Stimulated activated memory B cell treated with anti-CD40 and anti-IgM and Interleukin-4, amounts not matched to agents 10 μg/mL and 1 μg/mL and 100 μg/mL, for 72 hours (primary cell): ENCODE results near the gene EXOC4.

Experiments used
- ATAC-seq: fragments of 150-1000 bp; cut with Tn5 transposase; 2 replicates; pipeline ENCODE4 v1.10.0; 2021
- H3K27ac Mint-ChIP-seq: one replicate; pipeline ENCODE4 v1.8.0; 2022; ENCODE audit warnings: mild to moderate bottlenecking, mixed read lengths
- H3K27me3 Mint-ChIP-seq: one replicate; pipeline ENCODE4 v1.8.0; 2022; ENCODE audit warnings: mixed read lengths
- H3K36me3 Mint-ChIP-seq: one replicate; pipeline ENCODE4 v1.8.0; 2022; ENCODE audit warnings: mixed read lengths
- H3K4me1 Mint-ChIP-seq: one replicate; pipeline ENCODE4 v1.8.0; 2022; ENCODE audit warnings: mixed read lengths
- H3K4me3 Mint-ChIP-seq: one replicate; pipeline ENCODE4 v1.8.0; 2022; ENCODE audit warnings: mild to moderate bottlenecking, moderate library complexity, mixed read lengths
- H3K9me3 Mint-ChIP-seq: one replicate; pipeline ENCODE4 v1.8.0; 2022; ENCODE audit warnings: mixed read lengths

The EXOC4 gene

GRCh38 chr7:133958822-133959221 is 705.9 kb downstream of the EXOC4 start:
- H3K27me3 Mint-ChIP-seq: no peaks in the 10 kb centered on the region
- H3K4me3 Mint-ChIP-seq: no peak overlapping the region
- no peak overlapping the region for H3K27ac Mint-ChIP-seq

GRCh38 chr7:133959505-133959904 is 706.6 kb downstream of the EXOC4 start:
- Mint-ChIP-seq H3K27ac (no peak overlapping the region), H3K4me1 (no peaks in the 10 kb centered on the region), H3K4me3 (no peak overlapping the region), H3K36me3 (peaks cover 55% of the 10 kb centered on the region), H3K27me3 (no peaks in the 10 kb centered on the region), H3K9me3 (peaks cover 4% of the 10 kb centered on the region)
- ATAC-seq: no peak

More at GRCh38 chr7:133958822-133959221, 705.9 kb downstream of the EXOC4 start:
- no peak for ATAC-seq
- no peaks in the 10 kb centered on the region for H3K9me3 Mint-ChIP-seq
- peaks cover 56% of the 10 kb centered on the region for H3K36me3 Mint-ChIP-seq
- no peaks in the 10 kb centered on the region for H3K4me1 Mint-ChIP-seq

DNA sequence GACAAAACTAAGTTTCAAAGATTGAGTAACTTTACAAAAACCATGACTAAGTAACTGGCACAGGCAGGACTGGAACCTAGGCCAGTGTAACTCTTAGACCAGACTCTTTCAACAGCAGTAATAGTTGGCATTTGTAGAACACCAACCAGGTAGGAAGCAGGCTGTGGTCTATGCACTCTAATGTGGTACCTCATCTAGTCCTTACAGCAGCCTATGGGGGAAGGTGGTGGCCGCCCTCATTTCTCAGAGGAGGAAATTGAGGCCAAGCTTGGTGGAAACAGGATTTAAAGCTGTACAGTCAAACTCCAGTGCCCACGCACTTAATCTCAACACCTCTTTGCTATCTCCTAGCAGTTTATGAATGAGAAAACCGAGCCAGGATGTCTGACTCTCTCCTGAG is 708.8 kb downstream of the EXOC4 start:
- ATAC-seq: no peak
- peaks cover 66% of the 10 kb centered on the region for H3K36me3 Mint-ChIP-seq
- H3K4me1 Mint-ChIP-seq: no peaks in the 10 kb centered on the region
- no peak overlapping the region for H3K4me3 Mint-ChIP-seq
- H3K27me3 Mint-ChIP-seq: no peaks in the 10 kb centered on the region
- H3K9me3 Mint-ChIP-seq: peaks cover 16% of the 10 kb centered on the region
- H3K27ac Mint-ChIP-seq: no peak overlapping the region

DNA sequence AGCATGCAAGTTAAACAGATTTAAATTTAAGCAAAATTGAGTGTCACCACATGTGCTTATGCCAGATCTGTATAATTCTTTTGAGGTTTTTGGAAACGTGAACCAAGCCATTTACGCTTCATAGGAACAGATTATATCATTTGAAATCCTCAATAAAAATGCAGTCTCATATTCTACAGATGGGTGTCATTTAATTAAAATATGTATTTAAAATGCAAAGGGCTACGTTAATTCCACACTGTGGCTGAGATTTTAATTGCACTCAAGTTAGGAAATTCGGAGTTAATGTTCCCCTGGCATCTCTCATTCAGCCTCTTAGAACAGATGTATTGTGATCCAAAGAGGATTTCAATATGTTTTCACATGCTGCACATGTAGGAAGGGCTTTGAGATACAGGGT is 709.8 kb downstream of the EXOC4 start:
- ATAC-seq: no peak
- Mint-ChIP-seq H3K4me1 (no peaks in the 10 kb centered on the region), H3K9me3 (peaks cover 22% of the 10 kb centered on the region), H3K27ac (no peak overlapping the region), H3K4me3 (no peak overlapping the region), H3K27me3 (no peaks in the 10 kb centered on the region), H3K36me3 (peaks cover 75% of the 10 kb centered on the region)

DNA sequence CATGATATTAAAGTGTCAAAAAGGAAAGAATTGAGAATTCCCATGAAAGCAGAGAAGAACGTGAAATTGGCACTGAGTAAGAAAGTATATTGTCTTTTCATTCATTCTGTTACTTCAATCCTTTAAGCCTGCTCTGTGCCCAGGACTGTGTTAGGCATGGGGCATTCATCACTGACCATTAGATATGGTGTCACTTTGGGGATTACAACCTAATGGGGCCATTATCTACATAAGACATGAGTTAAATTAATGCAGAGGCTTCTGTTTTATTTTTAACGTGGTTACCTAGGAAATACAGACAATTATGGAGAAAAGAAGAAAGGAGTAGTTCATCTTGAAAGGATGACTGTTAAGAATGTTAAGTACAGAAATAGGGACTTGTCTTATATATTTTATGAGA is 710.8 kb downstream of the EXOC4 start:
- no peak for ATAC-seq
- no peak overlapping the region for H3K27ac Mint-ChIP-seq
- no peaks in the 10 kb centered on the region for H3K4me1 Mint-ChIP-seq
- H3K4me3 Mint-ChIP-seq: no peak overlapping the region
- no peaks in the 10 kb centered on the region for H3K27me3 Mint-ChIP-seq
- H3K9me3 Mint-ChIP-seq: peaks cover 23% of the 10 kb centered on the region
- peaks cover 85% of the 10 kb centered on the region for H3K36me3 Mint-ChIP-seq

- Mint-ChIP-seq H3K4me3 (no peak overlapping the region), H3K36me3 (peaks cover 60% of the 10 kb centered on the region), H3K9me3 (peaks cover 12% of the 10 kb centered on the region), H3K27me3 (no peaks in the 10 kb centered on the region), H3K4me1 (no peaks in the 10 kb centered on the region), H3K27ac (no peak overlapping the region)
- ATAC-seq: no peak
Observed at GRCh38 chr7:133971625-133972024, 718.7 kb downstream of the EXOC4 start.

- Mint-ChIP-seq H3K4me3 (no peak overlapping the region), H3K27me3 (no peaks in the 10 kb centered on the region), H3K36me3 (peaks cover 44% of the 10 kb centered on the region), H3K27ac (no peak overlapping the region), H3K4me1 (no peaks in the 10 kb centered on the region), H3K9me3 (peaks cover 4% of the 10 kb centered on the region)
- no peak for ATAC-seq
Observed at GRCh38 chr7:133973710-133974109, 720.8 kb downstream of the EXOC4 start.

GRCh38 chr7:133975130-133975529 is 722.3 kb downstream of the EXOC4 start:
- no peaks in the 10 kb centered on the region for H3K4me1 Mint-ChIP-seq
- no peaks in the 10 kb centered on the region for H3K9me3 Mint-ChIP-seq
- no peak for ATAC-seq
- H3K36me3 Mint-ChIP-seq: peaks cover 40% of the 10 kb centered on the region
- H3K27me3 Mint-ChIP-seq: no peaks in the 10 kb centered on the region
- H3K4me3 Mint-ChIP-seq: no peak overlapping the region
- H3K27ac Mint-ChIP-seq: no peak overlapping the region

- no peak overlapping the region for H3K27ac Mint-ChIP-seq
Observed at GRCh38 chr7:133976140-133976539, 723.3 kb downstream of the EXOC4 start.

DNA sequence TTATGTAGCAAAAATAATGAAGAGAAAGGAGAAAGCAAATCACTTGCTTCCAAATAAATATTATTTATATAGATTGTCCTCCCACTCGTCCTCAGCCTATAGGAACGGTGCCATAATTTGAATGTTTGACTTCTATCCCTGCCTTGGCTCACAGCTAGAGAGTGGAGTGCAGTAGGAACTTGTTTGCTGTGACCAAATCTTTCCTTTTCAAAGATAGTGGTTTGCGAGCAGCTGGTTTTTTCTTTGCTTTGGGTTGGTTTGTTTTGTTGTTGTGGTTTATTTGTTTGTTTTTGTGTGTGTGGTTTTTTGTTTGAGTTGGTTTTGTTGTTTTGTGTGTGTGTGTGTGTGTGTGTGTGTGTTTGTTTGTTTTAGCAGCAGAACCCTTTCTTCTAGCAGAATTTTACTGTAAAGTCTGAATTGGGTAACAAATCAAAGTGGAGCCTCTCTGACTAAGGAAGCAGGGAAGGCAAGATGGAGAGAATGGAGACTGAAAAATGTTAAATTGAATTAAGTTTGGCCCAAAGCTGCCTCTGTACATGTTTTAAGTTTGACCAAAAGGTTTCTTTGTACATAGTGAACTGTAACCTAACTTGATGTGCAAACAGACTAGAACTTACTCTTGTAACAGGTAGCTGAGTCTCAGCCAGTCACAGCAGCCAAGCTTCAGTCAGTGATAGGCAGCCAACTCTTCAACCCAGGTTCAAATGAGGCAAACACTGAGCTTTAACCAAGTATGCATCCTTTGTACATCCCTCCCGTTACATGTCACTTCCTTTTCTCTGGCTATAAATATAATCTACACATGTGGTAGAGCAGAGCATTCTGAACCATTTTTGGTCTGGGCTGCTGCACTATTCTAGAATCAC is 724.8 kb downstream of the EXOC4 start:
- no peak for ATAC-seq

More at GRCh38 chr7:133976140-133976539, 723.3 kb downstream of the EXOC4 start:
- H3K9me3 Mint-ChIP-seq: no peaks in the 10 kb centered on the region
- no peaks in the 10 kb centered on the region for H3K27me3 Mint-ChIP-seq
- no peak for ATAC-seq
- no peak overlapping the region for H3K4me3 Mint-ChIP-seq
- H3K36me3 Mint-ChIP-seq: peaks cover 41% of the 10 kb centered on the region
- H3K4me1 Mint-ChIP-seq: no peaks in the 10 kb centered on the region

GRCh38 chr7:133978502-133979295 is 725.8 kb downstream of the EXOC4 start:
- Mint-ChIP-seq H3K4me1 (no peaks in the 10 kb centered on the region), H3K27me3 (no peaks in the 10 kb centered on the region), H3K4me3 (no peak overlapping the region), H3K27ac (no peak overlapping the region), H3K9me3 (no peaks in the 10 kb centered on the region), H3K36me3 (peaks cover 30% of the 10 kb centered on the region)
- no peak for ATAC-seq

More for the DNA sequence above, 724.8 kb downstream of the EXOC4 start:
- H3K27me3 Mint-ChIP-seq: no peaks in the 10 kb centered on the region
- H3K4me3 Mint-ChIP-seq: no peak overlapping the region
- no peak overlapping the region for H3K27ac Mint-ChIP-seq
- peaks cover 34% of the 10 kb centered on the region for H3K36me3 Mint-ChIP-seq
- no peaks in the 10 kb centered on the region for H3K4me1 Mint-ChIP-seq
- no peaks in the 10 kb centered on the region for H3K9me3 Mint-ChIP-seq

DNA sequence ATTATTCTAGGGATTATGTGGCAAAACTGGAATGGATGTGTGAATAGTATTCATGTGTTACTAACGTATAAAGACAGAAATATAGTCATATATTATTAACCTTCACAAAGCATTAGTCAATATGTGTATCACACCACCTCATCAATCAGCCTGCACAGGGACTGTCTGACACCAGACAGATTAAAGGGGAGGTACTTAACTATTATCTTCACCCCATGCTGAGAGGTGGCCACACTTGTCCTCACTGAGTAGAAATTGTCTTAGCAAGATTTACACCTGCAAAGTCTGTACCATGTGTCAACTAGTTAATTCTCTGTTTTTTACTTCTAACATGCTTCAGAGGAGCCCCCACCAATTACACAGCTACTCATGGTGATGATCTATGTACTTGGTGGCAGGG is 727.9 kb downstream of the EXOC4 start:
- H3K36me3 Mint-ChIP-seq: peaks cover 19% of the 10 kb centered on the region
- no peaks in the 10 kb centered on the region for H3K4me1 Mint-ChIP-seq
- H3K4me3 Mint-ChIP-seq: no peak overlapping the region
- no peaks in the 10 kb centered on the region for H3K9me3 Mint-ChIP-seq
- H3K27me3 Mint-ChIP-seq: no peaks in the 10 kb centered on the region
- ATAC-seq: no peak
- H3K27ac Mint-ChIP-seq: no peak overlapping the region

- no peaks in the 10 kb centered on the region for H3K4me1 Mint-ChIP-seq
- no peaks in the 10 kb centered on the region for H3K9me3 Mint-ChIP-seq
- H3K27me3 Mint-ChIP-seq: no peaks in the 10 kb centered on the region
- H3K36me3 Mint-ChIP-seq: peaks cover 7% of the 10 kb centered on the region
- no peak for ATAC-seq
- H3K27ac Mint-ChIP-seq: no peak overlapping the region
- no peak overlapping the region for H3K4me3 Mint-ChIP-seq
Observed at GRCh38 chr7:133983685-133984419, 731.0 kb downstream of the EXOC4 start.

DNA sequence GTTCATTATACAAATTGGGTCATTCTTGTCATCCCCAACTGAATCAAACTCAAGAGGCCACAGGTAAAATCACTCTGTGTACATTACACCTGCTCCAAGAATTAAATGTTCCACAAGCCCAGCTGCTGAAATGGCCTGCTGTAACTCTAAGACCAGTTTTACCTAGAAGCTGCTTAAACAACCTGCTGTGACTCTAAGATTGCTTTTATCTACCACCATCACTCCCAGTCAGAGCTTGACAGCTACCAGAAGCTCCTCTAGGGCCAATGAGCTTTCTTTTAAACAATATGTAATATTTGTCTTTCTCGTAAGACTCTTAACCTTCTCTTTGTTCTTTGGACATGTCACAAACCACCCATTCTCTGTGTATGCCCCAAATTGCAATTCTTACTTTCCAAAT is 732.4 kb downstream of the EXOC4 start:
- Mint-ChIP-seq H3K36me3 (no peaks in the 10 kb centered on the region), H3K4me1 (no peaks in the 10 kb centered on the region), H3K27me3 (no peaks in the 10 kb centered on the region), H3K27ac (no peak overlapping the region), H3K9me3 (no peaks in the 10 kb centered on the region), H3K4me3 (no peak overlapping the region)
- ATAC-seq: no peak

- Mint-ChIP-seq H3K36me3 (peaks cover 6% of the 10 kb centered on the region), H3K27me3 (no peaks in the 10 kb centered on the region), H3K4me1 (no peaks in the 10 kb centered on the region), H3K27ac (no peak overlapping the region), H3K9me3 (no peaks in the 10 kb centered on the region), H3K4me3 (no peak overlapping the region)
- no peak for ATAC-seq
Observed at GRCh38 chr7:133987582-133987981, 734.7 kb downstream of the EXOC4 start.
